Measurements from ENCODE around the gene GAD2.

GRCh38 chr10:26249681-26250080, 33.1 kb downstream of the GAD2 start:
- no peak for TF ChIP-seq RCOR1 (IDR thresholded peaks at IDR 0.05; ENCODE audit: borderline replicate concordance in 1 of 2, low read depth in 2 of 2, low read length in 2 of 2)
- no peak for TF ChIP-seq JUNB (CRISPR knock-in tag; conservative IDR thresholded peaks at IDR 0.05)
- TF ChIP-seq CREB3L1 (IDR thresholded peaks at IDR 0.05; ENCODE audit: borderline replicate concordance, low read depth) = no peak

All from K562 (cell line).